GDM1 (cell line): ENCODE results near the gene SLC4A1.
A peak's percentile ranks its signal among the peaks of the same experiment; 100 is the strongest.

Experiments used
- DNase-seq: peaks from one replicate; lab custom pipeline; 2025; lab: John Stamatoyannopoulos, UW

Gene SLC4A1

GRCh38 chr17:44267818-44268490, at the start of gene SLC4A1:
SLC4A1 (minus strand) TSS chr17:44268135; CDS start chr17:44262866, 5,269 bp downstream.
- no peak for DNase-seq

GRCh38 chr17:44317545-44317944, 49.6 kb upstream of the SLC4A1 start:
- no peak for DNase-seq

GRCh38 chr17:44315760-44316731, 48.1 kb upstream of the SLC4A1 start:
- no peak for DNase-seq

GRCh38 chr17:44314869-44315661, 47.1 kb upstream of the SLC4A1 start:
- no peak for DNase-seq

GRCh38 chr17:44314524-44314868, 46.6 kb upstream of the SLC4A1 start:
- no peak for DNase-seq

GRCh38 chr17:44314031-44314430, 46.1 kb upstream of the SLC4A1 start:
- DNase-seq: no peak

- no peak for DNase-seq
These were observed 44.6 kb upstream of the SLC4A1 start for GRCh38 chr17:44312396-44313104.

GRCh38 chr17:44311562-44312181, 43.7 kb upstream of the SLC4A1 start:
- no peak for DNase-seq

GRCh38 chr17:44310609-44311376, 42.9 kb upstream of the SLC4A1 start:
- DNase-seq: no peak

GRCh38 chr17:44310188-44310587, 42.3 kb upstream of the SLC4A1 start:
- DNase-seq: no peak

GRCh38 chr17:44309472-44309871, 41.5 kb upstream of the SLC4A1 start:
- DNase-seq: no peak

GRCh38 chr17:44308865-44309264, 40.9 kb upstream of the SLC4A1 start:
- DNase-seq: no peak

- peak; percentile 80 for DNase-seq
These were observed 40.4 kb upstream of the SLC4A1 start, which contains the start of gene RUNDC3A for GRCh38 chr17:44308320-44308818. RUNDC3A (plus strand) TSS chr17:44308601; CDS start chr17:44308833, 232 bp downstream.

GRCh38 chr17:44307387-44308186, 39.7 kb upstream of the SLC4A1 start:
- DNase-seq: no peak

GRCh38 chr17:44304651-44305050, 36.7 kb upstream of the SLC4A1 start:
- DNase-seq: no peak

GRCh38 chr17:44297975-44298374, 30.0 kb upstream of the SLC4A1 start:
- DNase-seq: no peak

GRCh38 chr17:44293509-44294226, 25.7 kb upstream of the SLC4A1 start:
- no peak for DNase-seq

- no peak for DNase-seq
These were observed 19.7 kb upstream of the SLC4A1 start for GRCh38 chr17:44287651-44288050.

GRCh38 chr17:44284024-44284400, 16.1 kb upstream of the SLC4A1 start:
- no peak for DNase-seq
